Osteocyte (in vitro differentiated cells): ENCODE data around the gene POLRMT. TPM values are rescaled to one million over a fixed set of nuclear protein-coding genes. Genes with fewer than 3 reads are reported as not detected.
"Not testable (repeated sequence)": the region's sequence is repeated elsewhere in the genome, so short reads cannot be mapped to it uniquely, and the experiment has no call there.

Source experiments
- DNase-seq: peaks from one replicate; pipeline ENCODE4 v3.0.0; 2021; ENCODE audit warnings: mixed read lengths; ENCODE audit not compliant: unreplicated experiment; ENCODE audit errors: extremely low spot score
- H3K27ac Mint-ChIP-seq: one replicate; pipeline ENCODE4 v1.8.0; 2021; ENCODE audit warnings: mild to moderate bottlenecking, mixed read lengths; ENCODE audit not compliant: unreplicated experiment
- H3K27me3 Mint-ChIP-seq: one replicate; pipeline ENCODE4 v1.8.0; 2021; ENCODE audit warnings: mixed read lengths; ENCODE audit not compliant: unreplicated experiment
- H3K36me3 Mint-ChIP-seq: one replicate; pipeline ENCODE4 v1.8.0; 2021; ENCODE audit warnings: mixed read lengths; ENCODE audit not compliant: unreplicated experiment
- H3K4me1 Mint-ChIP-seq: one replicate; pipeline ENCODE4 v1.8.0; 2021; ENCODE audit warnings: mixed read lengths; ENCODE audit not compliant: unreplicated experiment
- H3K4me3 Mint-ChIP-seq: one replicate; pipeline ENCODE4 v1.8.0; 2021; ENCODE audit warnings: mild to moderate bottlenecking, moderate library complexity, mixed read lengths; ENCODE audit not compliant: unreplicated experiment
- H3K9me3 Mint-ChIP-seq: one replicate; pipeline ENCODE4 v1.8.0; 2021; ENCODE audit warnings: mixed read lengths; ENCODE audit not compliant: unreplicated experiment
- total RNA-seq: library from RNA; stranded (reverse); gene quantifications from 2 replicates; pipeline ENCODE4 v1.2.1, GENCODE V29; 2021
- TF ChIP-seq, protein P1 (sequence below): fragments of 200-600 bp; sonication (generic); IDR thresholded peaks from 2 replicates; pipeline ENCODE4 v1.5.0; 2021; ENCODE audit warnings: antibody characterized with exemption, mild to moderate bottlenecking, moderate library complexity

The POLRMT gene
- total RNA-seq, 1 donor from 2014 or later, result 44.6 TPM

GRCh38 chr19:676339-677105 is 43.2 kb upstream of the POLRMT start, which contains the start of gene FSTL3:
Gene FSTL3, plus strand, starts transcription at chr19:676392. Its CDS starts 32 bp downstream, at chr19:676424.
- H3K27ac Mint-ChIP-seq, result peak within 1 kb of the TSS; percentile 78
- TF ChIP-seq, protein P1, sequence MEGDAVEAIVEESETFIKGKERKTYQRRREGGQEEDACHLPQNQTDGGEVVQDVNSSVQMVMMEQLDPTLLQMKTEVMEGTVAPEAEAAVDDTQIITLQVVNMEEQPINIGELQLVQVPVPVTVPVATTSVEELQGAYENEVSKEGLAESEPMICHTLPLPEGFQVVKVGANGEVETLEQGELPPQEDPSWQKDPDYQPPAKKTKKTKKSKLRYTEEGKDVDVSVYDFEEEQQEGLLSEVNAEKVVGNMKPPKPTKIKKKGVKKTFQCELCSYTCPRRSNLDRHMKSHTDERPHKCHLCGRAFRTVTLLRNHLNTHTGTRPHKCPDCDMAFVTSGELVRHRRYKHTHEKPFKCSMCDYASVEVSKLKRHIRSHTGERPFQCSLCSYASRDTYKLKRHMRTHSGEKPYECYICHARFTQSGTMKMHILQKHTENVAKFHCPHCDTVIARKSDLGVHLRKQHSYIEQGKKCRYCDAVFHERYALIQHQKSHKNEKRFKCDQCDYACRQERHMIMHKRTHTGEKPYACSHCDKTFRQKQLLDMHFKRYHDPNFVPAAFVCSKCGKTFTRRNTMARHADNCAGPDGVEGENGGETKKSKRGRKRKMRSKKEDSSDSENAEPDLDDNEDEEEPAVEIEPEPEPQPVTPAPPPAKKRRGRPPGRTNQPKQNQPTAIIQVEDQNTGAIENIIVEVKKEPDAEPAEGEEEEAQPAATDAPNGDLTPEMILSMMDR, result no peak
- H3K4me1 Mint-ChIP-seq, result peaks cover 31% of the 10 kb centered on the region
- H3K9me3 Mint-ChIP-seq, result no peaks in the 10 kb centered on the region
- no peaks in the 10 kb centered on the region for H3K36me3 Mint-ChIP-seq
- DNase-seq, result peak; percentile 84
- peak within 1 kb of the TSS; percentile 72 for H3K4me3 Mint-ChIP-seq
- no peaks in the 10 kb centered on the region for H3K27me3 Mint-ChIP-seq

DNA sequence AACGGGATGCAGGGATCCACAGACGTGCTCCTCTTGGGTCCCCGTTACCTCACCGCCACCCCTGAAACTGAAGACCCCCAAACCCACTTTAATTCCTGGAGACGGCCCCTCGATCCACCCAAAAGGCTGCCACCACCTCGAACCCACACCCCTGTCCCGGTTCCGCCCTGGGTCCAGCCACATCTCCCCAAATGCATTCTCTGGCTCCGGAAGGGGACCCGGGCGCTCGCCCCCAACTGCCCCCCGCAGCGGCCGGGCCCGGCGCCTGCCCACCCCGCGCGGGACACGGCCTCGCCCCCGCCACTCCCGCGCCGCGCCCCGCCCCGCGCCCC is 42.6 kb upstream of the POLRMT start:
- no peak for DNase-seq
- TF ChIP-seq, protein P1, result no peak
- Mint-ChIP-seq H3K27ac (no peak overlapping the region), H3K9me3 (no peaks in the 10 kb centered on the region), H3K4me1 (peaks cover 31% of the 10 kb centered on the region), H3K36me3 (no peaks in the 10 kb centered on the region), H3K27me3 (no peaks in the 10 kb centered on the region), H3K4me3 (peak overlapping the region; percentile 48)

GRCh38 chr19:674282-675151 is 41.2 kb upstream of the POLRMT start:
- H3K4me1 Mint-ChIP-seq, result peaks cover 29% of the 10 kb centered on the region
- no peaks in the 10 kb centered on the region for H3K27me3 Mint-ChIP-seq
- no peaks in the 10 kb centered on the region for H3K36me3 Mint-ChIP-seq
- H3K4me3 Mint-ChIP-seq, result no peak overlapping the region
- no peak for DNase-seq
- TF ChIP-seq, protein P1, result no peak
- H3K9me3 Mint-ChIP-seq, result no peaks in the 10 kb centered on the region
- no peak overlapping the region for H3K27ac Mint-ChIP-seq

DNA sequence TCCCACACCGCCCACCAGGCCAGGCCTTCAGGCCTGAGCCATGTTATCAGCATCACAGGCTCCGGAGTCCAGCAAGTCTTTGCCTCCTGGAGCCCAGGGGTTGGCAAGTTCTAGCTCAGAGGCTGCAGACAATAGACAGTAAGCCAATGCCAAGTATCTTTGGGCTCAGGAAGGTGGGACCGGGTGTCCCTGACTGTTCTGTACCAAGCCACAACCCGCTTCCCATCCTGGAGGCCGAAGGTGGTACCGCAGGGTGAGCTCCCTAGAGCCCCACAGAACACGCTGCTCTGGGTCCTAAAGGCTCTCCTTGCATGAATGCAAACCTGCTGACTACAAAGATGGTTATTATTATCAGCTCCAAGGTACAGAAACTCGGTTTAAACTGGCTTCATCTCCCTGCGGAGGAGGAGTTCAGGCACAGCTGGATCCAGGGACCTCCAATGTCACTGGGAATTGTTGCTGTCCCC is 37.3 kb upstream of the POLRMT start:
- no peak overlapping the region for H3K4me3 Mint-ChIP-seq
- peaks cover 4% of the 10 kb centered on the region for H3K9me3 Mint-ChIP-seq
- no peaks in the 10 kb centered on the region for H3K36me3 Mint-ChIP-seq
- no peak overlapping the region for H3K27ac Mint-ChIP-seq
- H3K27me3 Mint-ChIP-seq, result no peaks in the 10 kb centered on the region
- TF ChIP-seq, protein P1, result no peak
- no peak for DNase-seq
- peaks cover 8% of the 10 kb centered on the region for H3K4me1 Mint-ChIP-seq

DNA sequence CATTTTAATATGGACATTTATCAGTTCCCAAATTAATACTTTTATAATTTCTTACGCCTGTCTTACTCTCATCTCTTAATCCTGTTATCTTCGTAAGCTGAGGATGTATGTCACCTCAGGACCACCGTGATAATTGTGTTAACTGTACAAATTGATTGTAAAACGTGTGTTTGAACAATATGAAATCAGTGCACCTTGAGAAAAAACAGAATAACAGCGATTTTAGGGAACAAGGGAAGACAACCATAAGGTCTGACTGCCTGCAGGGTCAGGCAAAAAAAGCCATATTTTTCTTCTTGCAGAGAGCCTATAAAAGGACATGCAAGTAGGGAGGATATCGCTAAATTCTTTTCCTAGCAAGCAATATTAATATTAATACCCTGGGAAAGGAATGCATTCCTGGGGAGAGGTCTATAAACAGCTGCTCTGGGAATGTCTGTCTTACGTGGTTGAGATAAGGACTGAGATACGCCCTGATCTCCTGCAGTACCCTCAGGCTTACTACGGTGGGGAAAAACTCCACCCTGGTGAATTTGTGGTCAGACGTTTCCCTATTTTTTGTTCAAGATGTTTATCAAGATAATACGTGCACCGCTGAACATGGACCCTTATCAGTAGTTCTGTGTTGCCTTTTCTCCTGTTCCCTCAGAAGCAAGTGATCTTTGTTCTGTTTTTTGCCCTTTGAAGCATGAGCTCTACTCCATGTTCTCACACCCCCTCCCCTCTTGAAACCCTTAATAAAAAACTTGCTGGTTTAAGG is 35.5 kb upstream of the POLRMT start:
- not testable (repeated sequence) for H3K27ac Mint-ChIP-seq, H3K36me3 Mint-ChIP-seq, H3K27me3 Mint-ChIP-seq, DNase-seq, H3K9me3 Mint-ChIP-seq, H3K4me3 Mint-ChIP-seq
- H3K4me1 Mint-ChIP-seq, result peaks cover 13% of the 10 kb centered on the region

- H3K9me3 Mint-ChIP-seq, H3K27me3 Mint-ChIP-seq, H3K27ac Mint-ChIP-seq, H3K4me3 Mint-ChIP-seq, DNase-seq, H3K36me3 Mint-ChIP-seq: not testable (repeated sequence)
- H3K4me1 Mint-ChIP-seq, result peaks cover 18% of the 10 kb centered on the region
Measured at GRCh38 chr19:666985-667573, 33.7 kb upstream of the POLRMT start.
